Parathyroid adenoma (tissue), 2 donors: ENCODE data around the gene RASA1.

Experiments
- H2AFZ ChIP-seq: fragments of 300-600 bp; sonication (generic); one replicate; pipeline ENCODE4 v1.7.0; 2017; ENCODE audit warnings: antibody characterized with exemption, mild to moderate bottlenecking
- H3K27ac ChIP-seq: fragments of 300-600 bp; sonication (generic); one replicate; pipeline ENCODE4 v1.7.0; 2017
- H3K27me3 ChIP-seq: fragments of 300-600 bp; sonication (generic); one replicate; pipeline ENCODE4 v1.7.0; 2017; ENCODE audit warnings: low read length; ENCODE audit not compliant: control insufficient read depth, insufficient read depth
- H3K36me3 ChIP-seq: fragments of 300-600 bp; sonication (generic); one replicate; pipeline ENCODE4 v1.7.0; 2017; ENCODE audit warnings: low read length; ENCODE audit not compliant: control insufficient read depth, insufficient read depth
- H3K4me1 ChIP-seq: fragments of 300-600 bp; sonication (generic); one replicate; pipeline ENCODE4 v1.7.0; 2017; ENCODE audit warnings: control low read depth
- H3K4me2 ChIP-seq: fragments of 300-600 bp; sonication (generic); one replicate; pipeline ENCODE4 v1.7.0; 2017; ENCODE audit warnings: low read length
- H3K4me3 ChIP-seq: fragments of 300-600 bp; sonication (generic); one replicate; pipeline ENCODE4 v1.7.0; 2017; ENCODE audit warnings: low read depth, low read length
- H3K79me2 ChIP-seq: fragments of 300-600 bp; sonication (generic); one replicate; pipeline ENCODE4 v1.7.0; 2017; ENCODE audit warnings: control low read depth
- H3K9ac ChIP-seq: fragments of 300-600 bp; sonication (generic); one replicate; pipeline ENCODE4 v1.7.0; 2017; ENCODE audit warnings: mild to moderate bottlenecking
- H3K9me3 ChIP-seq: fragments of 300-600 bp; sonication (generic); one replicate; pipeline ENCODE4 v1.7.0; 2017; ENCODE audit warnings: low read length; ENCODE audit not compliant: control insufficient read depth
- TF ChIP-seq, protein P1 (sequence below): fragments of 300-600 bp; sonication (generic); IDR thresholded peaks from one replicate; pipeline ENCODE4 v1.7.0; 2017; ENCODE audit warnings: antibody characterized with exemption, mild to moderate bottlenecking
- donor health status: primary hyperparathyroidism.

RASA1 gene

DNA sequence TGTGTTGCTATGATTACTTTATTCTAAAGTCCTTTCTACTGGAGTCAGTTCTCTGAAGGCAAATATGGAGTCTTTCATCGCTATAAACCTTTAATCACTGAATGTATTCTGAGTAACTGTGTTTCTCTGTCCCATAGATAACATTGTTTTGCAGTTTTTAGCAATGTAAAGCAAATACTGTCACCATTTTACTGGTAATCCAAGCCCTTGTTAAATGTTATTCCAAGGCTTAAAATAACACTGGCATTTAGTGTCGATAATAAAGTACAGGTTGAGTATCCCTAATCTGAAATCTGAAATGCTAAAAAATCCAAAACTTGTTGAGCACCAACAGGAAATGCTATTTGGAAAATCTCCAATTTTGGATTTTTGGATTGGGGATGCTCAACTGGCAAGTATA is 120.4 kb downstream of the RASA1 start:
- Histone ChIP-seq H3K4me2 (no peak overlapping the region), H3K9me3 (no peaks in the 10 kb centered on the region), H3K4me1 (peaks cover 3% of the 10 kb centered on the region), H3K4me3 (no peak overlapping the region), H2AFZ (no peak overlapping the region), H3K27me3 (no peaks in the 10 kb centered on the region), H3K9ac (no peak overlapping the region), H3K36me3 (no peaks in the 10 kb centered on the region), H3K27ac (no peak overlapping the region), H3K79me2 (no peaks in the 10 kb centered on the region)
- TF ChIP-seq, protein P1, sequence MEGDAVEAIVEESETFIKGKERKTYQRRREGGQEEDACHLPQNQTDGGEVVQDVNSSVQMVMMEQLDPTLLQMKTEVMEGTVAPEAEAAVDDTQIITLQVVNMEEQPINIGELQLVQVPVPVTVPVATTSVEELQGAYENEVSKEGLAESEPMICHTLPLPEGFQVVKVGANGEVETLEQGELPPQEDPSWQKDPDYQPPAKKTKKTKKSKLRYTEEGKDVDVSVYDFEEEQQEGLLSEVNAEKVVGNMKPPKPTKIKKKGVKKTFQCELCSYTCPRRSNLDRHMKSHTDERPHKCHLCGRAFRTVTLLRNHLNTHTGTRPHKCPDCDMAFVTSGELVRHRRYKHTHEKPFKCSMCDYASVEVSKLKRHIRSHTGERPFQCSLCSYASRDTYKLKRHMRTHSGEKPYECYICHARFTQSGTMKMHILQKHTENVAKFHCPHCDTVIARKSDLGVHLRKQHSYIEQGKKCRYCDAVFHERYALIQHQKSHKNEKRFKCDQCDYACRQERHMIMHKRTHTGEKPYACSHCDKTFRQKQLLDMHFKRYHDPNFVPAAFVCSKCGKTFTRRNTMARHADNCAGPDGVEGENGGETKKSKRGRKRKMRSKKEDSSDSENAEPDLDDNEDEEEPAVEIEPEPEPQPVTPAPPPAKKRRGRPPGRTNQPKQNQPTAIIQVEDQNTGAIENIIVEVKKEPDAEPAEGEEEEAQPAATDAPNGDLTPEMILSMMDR, result no peak

DNA sequence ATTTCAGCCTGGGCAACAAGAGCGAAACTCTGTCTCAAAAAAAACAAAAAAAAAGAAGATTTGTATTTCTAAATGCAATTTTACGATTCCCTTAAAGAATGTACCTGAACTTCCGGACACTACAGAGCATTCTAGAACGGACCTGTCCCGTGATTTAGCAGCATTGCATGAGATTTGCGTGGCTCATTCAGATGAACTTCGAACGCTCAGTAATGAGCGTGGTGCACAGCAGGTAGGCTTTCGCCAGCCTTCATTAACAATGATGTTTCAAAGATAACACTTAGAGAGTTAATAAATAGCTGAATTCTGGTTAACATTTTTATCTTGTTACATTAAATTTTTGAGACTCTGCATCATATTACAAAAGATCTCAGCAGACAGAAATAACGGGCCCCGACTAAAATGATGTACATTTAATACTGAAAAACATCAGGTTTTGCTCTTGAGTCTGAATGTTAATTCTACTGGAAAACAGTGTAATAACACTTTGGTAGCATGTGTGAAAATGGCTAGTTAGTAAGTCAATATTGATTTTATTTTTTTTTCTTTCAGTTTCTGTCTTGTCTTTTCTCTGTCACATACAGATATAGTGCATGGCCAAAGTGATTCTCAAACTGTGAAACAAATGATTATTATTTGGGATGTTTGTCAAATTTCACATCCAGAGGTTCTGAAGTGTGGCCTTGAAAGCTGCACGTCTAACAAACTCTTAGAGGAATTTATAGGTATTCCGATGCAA is 121.8 kb downstream of the RASA1 start:
- Histone ChIP-seq H3K27ac (no peak overlapping the region), H3K27me3 (no peaks in the 10 kb centered on the region), H3K9me3 (no peaks in the 10 kb centered on the region), H3K4me2 (no peak overlapping the region), H3K4me3 (no peak overlapping the region), H3K36me3 (no peaks in the 10 kb centered on the region), H3K4me1 (peaks cover 3% of the 10 kb centered on the region), H3K79me2 (no peaks in the 10 kb centered on the region), H2AFZ (no peak overlapping the region), H3K9ac (no peak overlapping the region)
- TF ChIP-seq, protein P1, result no peak

DNA sequence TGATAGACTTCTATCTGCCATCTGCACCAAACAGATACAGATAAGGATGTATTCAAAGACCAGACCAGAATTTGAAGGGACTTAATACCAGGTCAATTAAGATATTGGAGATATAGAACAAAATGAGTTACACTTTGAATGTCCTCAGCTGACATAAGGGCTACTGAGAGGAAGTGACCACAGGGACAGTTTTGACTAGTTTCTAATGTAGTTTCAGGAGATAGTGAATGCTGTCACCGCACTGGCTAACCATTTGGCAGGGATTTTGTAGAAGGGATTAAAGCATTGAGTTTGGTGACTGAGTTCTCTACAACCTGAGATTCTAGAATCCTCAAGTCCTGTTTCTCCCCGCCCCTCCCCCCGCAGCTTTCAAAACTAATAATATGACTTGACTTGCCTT is 122.4 kb downstream of the RASA1 start:
- no peak overlapping the region for H3K27ac ChIP-seq
- H3K79me2 ChIP-seq, result no peaks in the 10 kb centered on the region
- no peaks in the 10 kb centered on the region for H3K9me3 ChIP-seq
- H3K4me2 ChIP-seq, result no peak overlapping the region
- no peaks in the 10 kb centered on the region for H3K27me3 ChIP-seq
- H3K9ac ChIP-seq, result no peak overlapping the region
- H3K4me1 ChIP-seq, result peaks cover 3% of the 10 kb centered on the region
- no peak overlapping the region for H2AFZ ChIP-seq
- TF ChIP-seq, protein P1, result no peak
- H3K4me3 ChIP-seq, result no peak overlapping the region
- no peaks in the 10 kb centered on the region for H3K36me3 ChIP-seq

DNA sequence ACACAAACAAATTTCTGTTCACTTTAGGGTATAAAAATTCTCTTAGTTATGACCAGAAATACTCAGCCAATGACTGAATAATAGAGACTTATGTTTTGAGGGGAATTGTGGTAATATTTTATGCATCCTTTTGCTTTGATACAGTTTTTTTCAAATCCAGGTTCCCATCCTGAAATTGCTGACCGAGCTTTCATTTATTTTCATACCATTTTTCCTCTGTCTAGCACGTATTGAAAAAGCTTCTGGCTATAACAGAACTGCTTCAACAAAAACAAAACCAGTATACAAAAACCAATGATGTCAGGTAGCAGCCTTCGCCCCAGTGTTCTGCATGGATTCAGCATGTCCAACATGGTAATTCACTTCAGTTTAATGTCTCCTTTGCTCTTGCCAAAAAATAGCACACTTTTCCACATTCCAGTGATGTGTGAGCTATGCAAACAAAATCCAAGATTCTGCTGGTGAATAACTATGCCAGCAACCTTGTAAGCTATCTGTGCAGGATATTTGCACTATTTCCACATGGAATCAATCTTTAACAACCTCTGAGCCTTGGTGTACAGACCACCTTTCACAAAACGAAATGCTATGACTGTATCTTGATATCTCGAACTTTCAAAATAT is 123.0 kb downstream of the RASA1 start:
- H2AFZ ChIP-seq, result no peak overlapping the region
- no peak overlapping the region for H3K4me2 ChIP-seq
- H3K27me3 ChIP-seq, result no peaks in the 10 kb centered on the region
- peaks cover 3% of the 10 kb centered on the region for H3K4me1 ChIP-seq
- no peaks in the 10 kb centered on the region for H3K9me3 ChIP-seq
- TF ChIP-seq, protein P1, result no peak
- H3K36me3 ChIP-seq, result no peaks in the 10 kb centered on the region
- H3K79me2 ChIP-seq, result no peaks in the 10 kb centered on the region
- no peak overlapping the region for H3K27ac ChIP-seq
- no peak overlapping the region for H3K4me3 ChIP-seq
- no peak overlapping the region for H3K9ac ChIP-seq

DNA sequence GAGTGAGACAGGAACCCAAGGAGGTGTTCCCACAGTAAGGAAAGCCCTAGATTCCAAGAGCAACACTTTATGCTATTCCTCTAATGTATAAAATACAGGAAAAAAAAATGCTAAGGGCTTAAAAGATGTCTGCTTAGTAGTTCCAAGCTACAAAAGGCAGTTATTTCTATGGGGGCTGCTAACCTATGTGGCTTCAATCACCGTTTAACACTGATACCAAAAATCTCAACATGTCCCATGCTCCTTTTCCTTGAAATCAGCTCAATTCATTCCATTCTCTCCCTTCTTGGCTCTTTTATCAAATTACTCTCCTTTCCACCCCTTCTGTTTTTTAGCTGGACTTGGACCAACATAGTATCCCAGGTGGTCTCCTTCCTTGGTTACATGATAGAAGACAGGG is 124.5 kb downstream of the RASA1 start:
- Histone ChIP-seq H3K79me2 (no peaks in the 10 kb centered on the region), H3K27ac (no peak overlapping the region), H3K4me3 (no peak overlapping the region), H3K27me3 (no peaks in the 10 kb centered on the region), H3K9ac (no peak overlapping the region), H2AFZ (no peak overlapping the region), H3K4me1 (peaks cover 3% of the 10 kb centered on the region), H3K4me2 (no peak overlapping the region), H3K9me3 (no peaks in the 10 kb centered on the region), H3K36me3 (no peaks in the 10 kb centered on the region)
- TF ChIP-seq, protein P1, result no peak
